ENCODE results near the gene PXDN.

Gene PXDN

DNA sequence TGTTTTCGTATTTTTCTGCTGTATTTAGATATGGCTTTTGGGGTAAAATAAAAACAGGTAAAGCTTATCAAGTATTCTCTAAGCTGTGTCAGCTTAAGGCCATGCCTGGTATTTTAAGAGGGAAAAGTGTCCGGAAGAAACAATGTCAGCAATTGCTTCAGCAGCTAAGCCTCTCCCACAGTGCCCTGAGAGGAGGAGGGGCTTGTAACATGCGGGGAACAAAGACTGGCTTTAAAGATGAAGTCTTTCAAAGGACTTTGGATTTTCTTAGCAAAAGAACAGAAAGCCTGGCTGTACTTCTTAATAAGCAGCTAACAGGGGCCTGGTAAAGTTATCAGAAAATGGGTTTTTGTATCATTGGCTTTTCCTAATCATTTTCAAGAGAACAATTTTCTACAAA is 102.8 kb downstream of the PXDN start:
- Histone ChIP-seq H3K4me1 (ENCODE audit: control extremely low read depth in 1 of 4, control insufficient read depth in 4 of 4, insufficient read depth in 4 of 4, low read length in 3 of 4) (no peaks in the 10 kb centered on the region), H3K27ac (ENCODE audit: insufficient read depth in 1 of 2, low read depth in 1 of 2, low read length in 2 of 2, poor library complexity in 1 of 2, severe bottlenecking in 2 of 2) (no peak overlapping the region), H3K4me3 (ENCODE audit: control insufficient read depth in 1 of 7, extremely low read depth in 1 of 7, insufficient read depth in 4 of 7, low read depth in 2 of 7, low read length in 6 of 7) (no peak overlapping the region), H3K27me3 (replicated peaks in 2 of 5; ENCODE audit: control insufficient read depth in 4 of 5, insufficient read depth in 5 of 5, low read length in 4 of 5) (no peaks in the 10 kb centered on the region), H3K36me3 (ENCODE audit: control insufficient read depth in 4 of 4, insufficient read depth in 4 of 4, low read length in 3 of 4) (peaks cover 0 to 14% (median 8%) of the 10 kb centered on the region in 4 experiments), H3K9me3 (ENCODE audit: control extremely low read depth in 1 of 5, control insufficient read depth in 4 of 5, insufficient read depth in 2 of 5, low read depth in 1 of 5, low read length in 4 of 5) (no peaks in the 10 kb centered on the region)
- ChIA-PET POLR2A (no interaction called here), CTCF (interaction anchor here (0.5 to 1.0 kb wide), 2 partner anchors 97 to 109 kb away, joined by 4 read pairs; no protein-coding TSS in a partner anchor)
- WGBS (ENCODE audit: insufficient coverage) = 90% methylated on average over 3 of the region's 3 CpGs
- no peak for DNase-seq

GRCh38 chr2:1640301-1641135 is 103.8 kb downstream of the PXDN start:
- Histone ChIP-seq H3K36me3 (ENCODE audit: control insufficient read depth in 4 of 4, insufficient read depth in 4 of 4, low read length in 3 of 4) (peaks cover 0 to 12% (median 7%) of the 10 kb centered on the region in 4 experiments), H3K27ac (ENCODE audit: insufficient read depth in 1 of 2, low read depth in 1 of 2, low read length in 2 of 2, poor library complexity in 1 of 2, severe bottlenecking in 2 of 2) (no peak overlapping the region), H3K4me1 (ENCODE audit: control extremely low read depth in 1 of 4, control insufficient read depth in 4 of 4, insufficient read depth in 4 of 4, low read length in 3 of 4) (no peaks in the 10 kb centered on the region), H3K4me3 (ENCODE audit: control insufficient read depth in 1 of 7, extremely low read depth in 1 of 7, insufficient read depth in 4 of 7, low read depth in 2 of 7, low read length in 6 of 7) (no peak overlapping the region), H3K27me3 (replicated peaks in 2 of 5; ENCODE audit: control insufficient read depth in 4 of 5, insufficient read depth in 5 of 5, low read length in 4 of 5) (no peaks in the 10 kb centered on the region), H3K9me3 (ENCODE audit: control extremely low read depth in 1 of 5, control insufficient read depth in 4 of 5, insufficient read depth in 2 of 5, low read depth in 1 of 5, low read length in 4 of 5) (no peaks in the 10 kb centered on the region)
- CTCF ChIA-PET = no interaction called here
- DNase-seq = no peak
- POLR2A ChIA-PET = no interaction called here
- WGBS (ENCODE audit: insufficient coverage) = 92% methylated on average over 15 of the region's 17 CpGs

DNA sequence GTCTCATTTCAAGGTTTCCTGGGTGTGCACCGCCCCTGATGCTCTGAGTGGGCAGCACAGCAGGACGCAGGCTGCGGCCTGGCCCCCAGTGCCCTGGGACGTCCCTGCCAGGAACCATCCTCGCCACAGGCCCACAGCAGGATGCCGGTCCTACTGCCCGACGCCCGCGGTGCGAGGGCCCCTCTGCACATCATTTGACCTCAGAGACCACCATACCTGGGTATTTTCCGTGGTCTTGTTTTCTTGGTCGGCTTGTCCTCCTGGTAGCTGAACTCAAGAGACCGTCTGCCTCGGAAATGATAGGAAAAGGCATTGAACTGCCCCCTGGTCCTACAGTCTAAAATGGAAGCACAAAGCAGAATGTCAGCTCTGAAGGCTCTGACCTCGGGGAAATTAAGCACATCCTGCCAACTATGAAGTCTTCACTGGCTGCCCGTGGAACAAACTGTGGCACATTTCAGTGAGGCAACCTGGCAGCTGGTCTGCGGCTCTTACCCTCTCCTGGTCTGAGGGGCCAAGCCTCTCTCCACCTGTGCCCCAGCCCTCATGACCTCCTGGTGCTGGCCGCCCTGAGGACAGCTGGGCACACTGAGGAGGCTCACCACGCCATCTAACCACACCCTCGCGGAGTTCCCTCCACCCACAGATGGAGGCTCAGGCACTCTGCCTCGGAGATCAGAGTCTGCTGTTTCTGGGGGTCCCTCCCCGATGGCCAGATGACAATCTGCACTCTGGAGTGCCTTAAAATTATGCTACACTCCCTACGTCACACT is 105.0 kb downstream of the PXDN start:
- Histone ChIP-seq H3K27ac (ENCODE audit: insufficient read depth in 1 of 2, low read depth in 1 of 2, low read length in 2 of 2, poor library complexity in 1 of 2, severe bottlenecking in 2 of 2) (no peak overlapping the region), H3K9me3 (ENCODE audit: control extremely low read depth in 1 of 5, control insufficient read depth in 4 of 5, insufficient read depth in 2 of 5, low read depth in 1 of 5, low read length in 4 of 5) (no peaks in the 10 kb centered on the region), H3K4me3 (ENCODE audit: control insufficient read depth in 1 of 7, extremely low read depth in 1 of 7, insufficient read depth in 4 of 7, low read depth in 2 of 7, low read length in 6 of 7) (no peak overlapping the region), H3K36me3 (ENCODE audit: control insufficient read depth in 4 of 4, insufficient read depth in 4 of 4, low read length in 3 of 4) (peaks cover 4 to 21% (median 9%) of the 10 kb centered on the region in 4 experiments), H3K4me1 (ENCODE audit: control extremely low read depth in 1 of 4, control insufficient read depth in 4 of 4, insufficient read depth in 4 of 4, low read length in 3 of 4) (no peaks in the 10 kb centered on the region), H3K27me3 (replicated peaks in 2 of 5; ENCODE audit: control insufficient read depth in 4 of 5, insufficient read depth in 5 of 5, low read length in 4 of 5) (no peaks in the 10 kb centered on the region)
- CTCF ChIA-PET = no interaction called here
- no peak for DNase-seq
- 95% methylated on average over 25 of the region's 25 CpGs for WGBS (ENCODE audit: insufficient coverage)
- POLR2A ChIA-PET = no interaction called here

DNA sequence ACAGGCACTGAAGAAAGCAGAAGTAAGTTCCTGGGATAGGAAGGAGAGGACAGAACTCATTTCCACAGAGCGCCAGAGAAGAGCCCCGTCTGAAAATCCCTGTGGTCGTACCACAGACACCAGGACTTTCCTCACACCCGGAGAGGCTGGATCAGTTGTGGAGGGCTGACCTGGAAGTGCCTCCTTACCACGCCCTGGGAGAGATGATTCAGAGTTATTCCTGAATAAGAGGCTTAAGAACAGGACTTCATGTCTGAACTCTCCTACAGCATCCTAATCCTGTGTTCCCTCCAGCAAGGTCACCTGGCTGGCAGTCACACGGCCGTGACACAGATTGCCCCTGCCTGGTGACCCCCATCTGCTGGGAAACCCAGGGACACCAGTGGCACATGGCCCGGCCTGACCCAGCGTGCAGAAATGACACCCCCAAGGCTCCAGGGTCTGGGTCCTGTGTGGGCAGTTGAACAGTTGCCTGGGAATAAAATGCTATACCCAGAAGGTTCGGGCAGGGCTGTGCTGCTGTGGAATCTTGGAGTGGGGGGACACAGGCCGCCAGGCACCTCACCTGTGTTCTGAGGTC is 105.9 kb downstream of the PXDN start:
- Histone ChIP-seq H3K27ac (ENCODE audit: insufficient read depth in 1 of 2, low read depth in 1 of 2, low read length in 2 of 2, poor library complexity in 1 of 2, severe bottlenecking in 2 of 2) (no peak overlapping the region), H3K4me3 (ENCODE audit: control insufficient read depth in 1 of 7, extremely low read depth in 1 of 7, insufficient read depth in 4 of 7, low read depth in 2 of 7, low read length in 6 of 7) (no peak overlapping the region), H3K9me3 (ENCODE audit: control extremely low read depth in 1 of 5, control insufficient read depth in 4 of 5, insufficient read depth in 2 of 5, low read depth in 1 of 5, low read length in 4 of 5) (no peaks in the 10 kb centered on the region), H3K4me1 (ENCODE audit: control extremely low read depth in 1 of 4, control insufficient read depth in 4 of 4, insufficient read depth in 4 of 4, low read length in 3 of 4) (no peaks in the 10 kb centered on the region), H3K36me3 (ENCODE audit: control insufficient read depth in 4 of 4, insufficient read depth in 4 of 4, low read length in 3 of 4) (peaks cover 4 to 25% (median 8%) of the 10 kb centered on the region in 4 experiments), H3K27me3 (replicated peaks in 2 of 5; ENCODE audit: control insufficient read depth in 4 of 5, insufficient read depth in 5 of 5, low read length in 4 of 5) (no peaks in the 10 kb centered on the region)
- 71% methylated on average over 9 of the region's 11 CpGs for WGBS (ENCODE audit: insufficient coverage)
- DNase-seq = no peak
- ChIA-PET POLR2A (no interaction called here), CTCF (no interaction called here)

DNA sequence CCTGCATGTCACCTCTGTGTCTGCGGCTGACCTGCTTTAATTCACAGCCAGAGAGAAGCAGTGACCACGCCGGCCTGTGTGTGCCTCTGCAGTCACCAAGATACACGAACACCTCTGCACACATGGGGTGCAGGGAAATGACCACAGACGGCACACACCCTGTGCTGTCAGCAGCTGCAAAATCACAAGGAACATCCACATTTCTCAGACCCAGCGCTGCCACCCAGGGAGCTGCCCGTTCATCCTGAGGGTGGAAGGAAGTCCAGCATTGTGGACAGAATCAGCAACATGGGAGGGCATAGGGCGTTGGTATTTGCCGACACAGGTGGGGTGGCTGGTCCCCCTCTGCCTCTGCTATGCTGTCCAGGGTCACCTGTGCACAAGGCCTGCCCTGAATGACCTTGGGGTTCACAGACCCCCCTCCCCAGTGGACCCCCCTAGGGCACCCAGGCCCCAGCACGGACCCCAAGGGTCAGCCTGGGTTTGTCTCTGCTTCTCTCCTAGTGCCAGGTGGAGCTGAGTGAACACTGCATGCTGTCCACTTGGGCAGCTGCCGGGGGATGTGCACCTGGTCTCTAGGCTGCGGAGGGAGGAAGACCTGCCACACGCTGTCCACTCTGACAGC is 107.4 kb downstream of the PXDN start:
- Histone ChIP-seq H3K36me3 (ENCODE audit: control insufficient read depth in 4 of 4, insufficient read depth in 4 of 4, low read length in 3 of 4) (peaks cover 4 to 23% (median 6%) of the 10 kb centered on the region in 4 experiments), H3K27ac (ENCODE audit: insufficient read depth in 1 of 2, low read depth in 1 of 2, low read length in 2 of 2, poor library complexity in 1 of 2, severe bottlenecking in 2 of 2) (no peak overlapping the region), H3K4me1 (ENCODE audit: control extremely low read depth in 1 of 4, control insufficient read depth in 4 of 4, insufficient read depth in 4 of 4, low read length in 3 of 4) (no peaks in the 10 kb centered on the region), H3K27me3 (replicated peaks in 2 of 5; ENCODE audit: control insufficient read depth in 4 of 5, insufficient read depth in 5 of 5, low read length in 4 of 5) (no peaks in the 10 kb centered on the region), H3K9me3 (ENCODE audit: control extremely low read depth in 1 of 5, control insufficient read depth in 4 of 5, insufficient read depth in 2 of 5, low read depth in 1 of 5, low read length in 4 of 5) (no peaks in the 10 kb centered on the region), H3K4me3 (ENCODE audit: control insufficient read depth in 1 of 7, extremely low read depth in 1 of 7, insufficient read depth in 4 of 7, low read depth in 2 of 7, low read length in 6 of 7) (no peak overlapping the region)
- WGBS (ENCODE audit: insufficient coverage) = 75% methylated on average over 11 of the region's 13 CpGs
- CTCF ChIA-PET = interaction anchor here (0.7 kb wide), 1 partner anchor 171 kb away, joined by 4 read pairs; no protein-coding TSS in a partner anchor
- no peak for DNase-seq
- POLR2A ChIA-PET = no interaction called here

DNA sequence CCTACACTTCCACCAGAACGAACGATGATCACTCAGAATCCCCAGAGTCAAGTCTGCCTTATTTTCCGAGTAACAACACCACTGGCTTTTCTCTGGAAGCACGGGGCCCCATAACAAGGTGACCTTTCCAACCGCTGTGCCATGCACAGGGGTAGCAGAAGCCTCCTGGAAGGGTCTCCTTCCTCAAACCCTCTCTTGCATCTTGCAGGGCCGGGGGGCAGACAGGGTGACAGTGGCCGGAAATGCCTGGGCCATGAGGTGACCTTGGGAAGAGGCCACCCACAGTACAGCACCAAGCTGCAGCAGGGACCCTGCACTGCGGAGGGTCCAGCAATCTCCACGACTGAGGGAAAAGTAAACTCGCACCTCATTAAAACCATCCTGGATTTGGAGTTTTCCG is 108.5 kb downstream of the PXDN start:
- Histone ChIP-seq H3K36me3 (ENCODE audit: control insufficient read depth in 4 of 4, insufficient read depth in 4 of 4, low read length in 3 of 4) (peaks cover 4 to 23% (median 6%) of the 10 kb centered on the region in 4 experiments), H3K27ac (ENCODE audit: insufficient read depth in 1 of 2, low read depth in 1 of 2, low read length in 2 of 2, poor library complexity in 1 of 2, severe bottlenecking in 2 of 2) (no peak overlapping the region), H3K9me3 (ENCODE audit: control extremely low read depth in 1 of 5, control insufficient read depth in 4 of 5, insufficient read depth in 2 of 5, low read depth in 1 of 5, low read length in 4 of 5) (no peaks in the 10 kb centered on the region), H3K4me1 (ENCODE audit: control extremely low read depth in 1 of 4, control insufficient read depth in 4 of 4, insufficient read depth in 4 of 4, low read length in 3 of 4) (no peaks in the 10 kb centered on the region), H3K27me3 (replicated peaks in 2 of 5; ENCODE audit: control insufficient read depth in 4 of 5, insufficient read depth in 5 of 5, low read length in 4 of 5) (no peaks in the 10 kb centered on the region), H3K4me3 (ENCODE audit: control insufficient read depth in 1 of 7, extremely low read depth in 1 of 7, insufficient read depth in 4 of 7, low read depth in 2 of 7, low read length in 6 of 7) (no peak overlapping the region)
- no peak for DNase-seq
- ChIA-PET POLR2A (no interaction called here), CTCF (no interaction called here)
- WGBS (ENCODE audit: insufficient coverage) = 96% methylated on average over 11 of the region's 11 CpGs

Measured in common myeloid progenitor, CD34-positive (primary cell).